Liver (tissue), 3 donors: ENCODE results near the gene RTN4RL2.
"Not testable (repeated sequence)": the region's sequence is repeated elsewhere in the genome, so short reads cannot be mapped to it uniquely, and the experiment has no call there.

Experiments
- FOXA1 ChIP-seq: IDR thresholded peaks from 2 replicates; pipeline ENCODE4 v1.6.1; 2016; ENCODE audit warnings: antibody characterized with exemption
- GABPA ChIP-seq, 2 donors: IDR thresholded peaks in 1 of 2; conservative IDR thresholded peaks in 1 of 2; 2 replicates each; pipeline ENCODE4 v1.6.1; 2016; ENCODE audit warnings: antibody characterized with exemption in 2 of 2, mild to moderate bottlenecking in 1 of 2, moderate library complexity in 1 of 2
- JUND ChIP-seq, 2 donors: IDR thresholded peaks; 2 replicates each; pipeline ENCODE4 v1.6.1; 2016; ENCODE audit warnings: antibody characterized with exemption in 2 of 2
- NR2F2 ChIP-seq: IDR thresholded peaks from 2 replicates; pipeline ENCODE4 v1.6.1; 2016; ENCODE audit warnings: antibody characterized with exemption
- RXRA ChIP-seq, 2 donors: IDR thresholded peaks; 2 replicates each; pipeline ENCODE4 v1.6.1; 2017 to 2018; ENCODE audit warnings: antibody characterized with exemption in 2 of 2, mild to moderate bottlenecking in 1 of 2
- SP1 ChIP-seq: IDR thresholded peaks from 2 replicates; pipeline ENCODE4 v1.6.1; 2018; ENCODE audit warnings: antibody characterized with exemption, mild to moderate bottlenecking
- TAF1 ChIP-seq: conservative IDR thresholded peaks from 2 replicates; pipeline ENCODE4 v1.6.1; 2016; ENCODE audit warnings: antibody characterized with exemption, mild to moderate bottlenecking
- YY1 ChIP-seq: IDR thresholded peaks from 2 replicates; pipeline ENCODE4 v1.6.1; 2016; ENCODE audit warnings: antibody characterized with exemption, mild to moderate bottlenecking
- ZBTB33 ChIP-seq: IDR thresholded peaks from 2 replicates; pipeline ENCODE4 v1.6.1; 2016; ENCODE audit warnings: antibody characterized with exemption
- TF ChIP-seq, protein P1 (sequence below): fragments of 150-350 bp; IDR thresholded peaks from 2 replicates; pipeline ENCODE4 v1.5.1; 2017; ENCODE audit warnings: improper control_type of control experiment, low read depth, low read length; ENCODE audit not compliant: missing input control
- TF ChIP-seq, protein P2 (sequence below): IDR thresholded peaks from 2 replicates; pipeline ENCODE4 v1.6.1; 2016; ENCODE audit warnings: antibody characterized with exemption, mild to moderate bottlenecking
- TF ChIP-seq, protein P3 (sequence below): IDR thresholded peaks from 2 replicates; pipeline ENCODE4 v1.6.1; 2016; ENCODE audit warnings: antibody characterized with exemption
- donor health status: healthy.
- donor health status: healthy.

DNA sequence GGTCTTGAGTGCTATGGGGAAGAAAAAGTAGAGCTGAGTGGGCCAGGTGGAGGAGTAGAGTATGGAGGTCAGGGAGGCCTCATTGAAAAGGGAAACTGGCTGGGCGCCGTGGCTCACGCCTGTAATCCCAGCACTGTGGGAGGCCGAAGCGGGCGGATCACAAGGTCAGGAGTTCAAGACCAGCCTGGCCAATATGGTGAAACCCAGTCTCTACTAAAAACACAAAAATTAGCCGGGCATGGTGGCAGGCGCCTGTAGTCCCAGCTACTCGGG is 15.3 kb upstream of the RTN4RL2 start:
- TF ChIP-seq, protein P1, sequence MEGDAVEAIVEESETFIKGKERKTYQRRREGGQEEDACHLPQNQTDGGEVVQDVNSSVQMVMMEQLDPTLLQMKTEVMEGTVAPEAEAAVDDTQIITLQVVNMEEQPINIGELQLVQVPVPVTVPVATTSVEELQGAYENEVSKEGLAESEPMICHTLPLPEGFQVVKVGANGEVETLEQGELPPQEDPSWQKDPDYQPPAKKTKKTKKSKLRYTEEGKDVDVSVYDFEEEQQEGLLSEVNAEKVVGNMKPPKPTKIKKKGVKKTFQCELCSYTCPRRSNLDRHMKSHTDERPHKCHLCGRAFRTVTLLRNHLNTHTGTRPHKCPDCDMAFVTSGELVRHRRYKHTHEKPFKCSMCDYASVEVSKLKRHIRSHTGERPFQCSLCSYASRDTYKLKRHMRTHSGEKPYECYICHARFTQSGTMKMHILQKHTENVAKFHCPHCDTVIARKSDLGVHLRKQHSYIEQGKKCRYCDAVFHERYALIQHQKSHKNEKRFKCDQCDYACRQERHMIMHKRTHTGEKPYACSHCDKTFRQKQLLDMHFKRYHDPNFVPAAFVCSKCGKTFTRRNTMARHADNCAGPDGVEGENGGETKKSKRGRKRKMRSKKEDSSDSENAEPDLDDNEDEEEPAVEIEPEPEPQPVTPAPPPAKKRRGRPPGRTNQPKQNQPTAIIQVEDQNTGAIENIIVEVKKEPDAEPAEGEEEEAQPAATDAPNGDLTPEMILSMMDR = not testable (repeated sequence)
- TF ChIP-seq JUND (IDR thresholded peaks at IDR 0.05); RXRA (IDR thresholded peaks at IDR 0.05); GABPA (IDR thresholded peaks at IDR 0.05 in 1 of 2, conservative IDR thresholded peaks at IDR 0.05 in 1 of 2); NR2F2; YY1; SP1; TAF1; FOXA1; ZBTB33: not testable (repeated sequence)
- TF ChIP-seq, protein P2, sequence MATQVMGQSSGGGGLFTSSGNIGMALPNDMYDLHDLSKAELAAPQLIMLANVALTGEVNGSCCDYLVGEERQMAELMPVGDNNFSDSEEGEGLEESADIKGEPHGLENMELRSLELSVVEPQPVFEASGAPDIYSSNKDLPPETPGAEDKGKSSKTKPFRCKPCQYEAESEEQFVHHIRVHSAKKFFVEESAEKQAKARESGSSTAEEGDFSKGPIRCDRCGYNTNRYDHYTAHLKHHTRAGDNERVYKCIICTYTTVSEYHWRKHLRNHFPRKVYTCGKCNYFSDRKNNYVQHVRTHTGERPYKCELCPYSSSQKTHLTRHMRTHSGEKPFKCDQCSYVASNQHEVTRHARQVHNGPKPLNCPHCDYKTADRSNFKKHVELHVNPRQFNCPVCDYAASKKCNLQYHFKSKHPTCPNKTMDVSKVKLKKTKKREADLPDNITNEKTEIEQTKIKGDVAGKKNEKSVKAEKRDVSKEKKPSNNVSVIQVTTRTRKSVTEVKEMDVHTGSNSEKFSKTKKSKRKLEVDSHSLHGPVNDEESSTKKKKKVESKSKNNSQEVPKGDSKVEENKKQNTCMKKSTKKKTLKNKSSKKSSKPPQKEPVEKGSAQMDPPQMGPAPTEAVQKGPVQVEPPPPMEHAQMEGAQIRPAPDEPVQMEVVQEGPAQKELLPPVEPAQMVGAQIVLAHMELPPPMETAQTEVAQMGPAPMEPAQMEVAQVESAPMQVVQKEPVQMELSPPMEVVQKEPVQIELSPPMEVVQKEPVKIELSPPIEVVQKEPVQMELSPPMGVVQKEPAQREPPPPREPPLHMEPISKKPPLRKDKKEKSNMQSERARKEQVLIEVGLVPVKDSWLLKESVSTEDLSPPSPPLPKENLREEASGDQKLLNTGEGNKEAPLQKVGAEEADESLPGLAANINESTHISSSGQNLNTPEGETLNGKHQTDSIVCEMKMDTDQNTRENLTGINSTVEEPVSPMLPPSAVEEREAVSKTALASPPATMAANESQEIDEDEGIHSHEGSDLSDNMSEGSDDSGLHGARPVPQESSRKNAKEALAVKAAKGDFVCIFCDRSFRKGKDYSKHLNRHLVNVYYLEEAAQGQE = not testable (repeated sequence)
- TF ChIP-seq, protein P3, sequence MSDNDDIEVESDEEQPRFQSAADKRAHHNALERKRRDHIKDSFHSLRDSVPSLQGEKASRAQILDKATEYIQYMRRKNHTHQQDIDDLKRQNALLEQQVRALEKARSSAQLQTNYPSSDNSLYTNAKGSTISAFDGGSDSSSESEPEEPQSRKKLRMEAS = not testable (repeated sequence)
